ENCODE results near the gene APOL1.
A peak's percentile ranks its signal among the peaks of the same experiment; 100 is the strongest.
"Not testable (repeated sequence)": the region's sequence is repeated elsewhere in the genome, so short reads cannot be mapped to it uniquely, and the experiment has no call there.

Gene APOL1

GRCh38 chr22:36274531-36274930, 21.6 kb downstream of the APOL1 start:
- DNase-seq, result no peak

GRCh38 chr22:36277482-36278291, 24.8 kb downstream of the APOL1 start:
- DNase-seq, result peak; percentile 24 to 44

DNA sequence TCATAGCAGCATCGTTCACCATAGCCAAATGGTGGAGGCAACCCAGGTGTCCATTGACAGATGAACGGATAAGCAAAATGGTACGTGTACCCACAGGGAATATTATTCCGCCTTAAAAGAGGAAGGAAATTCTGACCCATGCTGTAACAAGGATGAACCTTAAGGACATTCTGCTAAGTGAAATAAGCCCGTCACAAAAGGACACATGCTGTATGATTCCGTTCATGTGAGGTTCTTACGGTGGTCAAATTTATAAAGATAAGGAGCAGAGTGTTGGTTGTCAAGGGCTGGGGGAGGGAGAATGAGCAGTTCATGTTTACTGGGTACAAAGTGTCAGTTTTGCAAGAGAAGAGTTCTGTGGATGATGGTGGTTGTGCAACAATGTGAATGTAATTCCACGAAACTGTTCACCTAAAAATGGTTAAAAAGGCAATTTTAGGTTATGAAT, 26.3 kb downstream of the APOL1 start:
- no peak for DNase-seq

DNA sequence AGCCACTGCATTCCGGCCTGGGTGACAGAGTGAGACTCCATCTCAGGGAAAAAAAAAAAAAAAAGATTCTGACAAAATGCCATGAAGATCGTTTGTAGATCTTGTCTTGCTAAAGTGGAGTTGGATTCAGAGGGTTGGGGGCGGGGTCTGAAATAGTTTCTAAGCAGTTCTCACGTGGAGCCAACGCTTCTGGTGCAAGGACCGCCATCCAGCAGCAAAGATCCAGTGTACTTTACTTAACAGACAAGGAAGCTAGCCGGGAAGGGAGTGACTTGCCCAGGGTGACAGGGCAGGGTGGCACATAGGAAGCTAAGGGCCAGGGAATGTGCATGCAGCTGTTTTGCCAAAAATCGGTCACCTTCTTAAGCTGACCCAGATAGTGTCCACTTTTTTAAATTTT, 27.4 kb downstream of the APOL1 start:
- DNase-seq, result no peak

- DNase-seq, result no peak
Measured at GRCh38 chr22:36281781-36282327, 28.9 kb downstream of the APOL1 start.

GRCh38 chr22:36282328-36282831, 29.4 kb downstream of the APOL1 start:
- no peak for DNase-seq

DNA sequence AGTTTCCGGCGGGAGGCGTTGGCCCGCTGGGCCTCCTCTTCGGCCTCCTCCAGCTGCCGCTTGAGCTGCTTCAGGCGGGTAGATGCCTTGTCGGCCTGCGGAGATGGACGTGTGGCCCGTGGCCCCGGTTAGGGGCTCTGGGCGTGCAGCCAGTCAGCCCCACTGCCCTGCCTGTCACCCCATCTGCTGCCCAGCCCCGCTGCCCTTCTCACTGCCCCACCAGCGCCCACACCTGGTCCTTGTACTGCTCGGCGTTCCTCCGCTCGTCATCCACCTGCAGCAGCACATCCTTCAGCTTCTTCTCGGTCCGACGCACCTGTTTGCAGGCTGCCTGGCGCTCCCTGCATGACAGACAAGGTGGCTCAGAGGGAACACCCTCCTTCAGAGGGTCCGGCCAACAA, 31.2 kb downstream of the APOL1 start:
- DNase-seq, result no peak

DNA sequence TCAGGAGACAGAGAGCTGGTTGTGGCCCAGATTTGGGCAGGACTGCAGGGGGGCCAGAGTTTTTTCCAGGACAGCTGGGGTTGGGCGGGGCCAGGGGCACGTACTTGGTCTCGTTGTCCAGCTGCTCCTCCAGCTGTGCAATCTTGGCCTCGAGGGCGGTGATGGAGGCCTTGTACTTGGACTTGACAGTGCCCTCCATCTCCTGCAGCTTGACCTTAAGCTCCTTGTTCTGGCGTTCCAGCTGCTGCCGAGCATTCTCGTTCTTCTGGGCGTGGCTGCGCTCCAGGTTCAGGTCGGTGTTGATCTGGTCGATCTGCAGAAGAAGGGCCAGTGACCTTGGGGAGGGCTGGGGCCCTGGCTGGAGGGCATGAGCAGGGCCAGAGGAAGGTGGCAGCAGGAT, 32.1 kb downstream of the APOL1 start:
- no peak for DNase-seq

GRCh38 chr22:36285545-36285944, 32.6 kb downstream of the APOL1 start:
- DNase-seq, result no peak

GRCh38 chr22:36286096-36286957, 33.4 kb downstream of the APOL1 start:
- DNase-seq, result peak; percentile 69 to 83

DNA sequence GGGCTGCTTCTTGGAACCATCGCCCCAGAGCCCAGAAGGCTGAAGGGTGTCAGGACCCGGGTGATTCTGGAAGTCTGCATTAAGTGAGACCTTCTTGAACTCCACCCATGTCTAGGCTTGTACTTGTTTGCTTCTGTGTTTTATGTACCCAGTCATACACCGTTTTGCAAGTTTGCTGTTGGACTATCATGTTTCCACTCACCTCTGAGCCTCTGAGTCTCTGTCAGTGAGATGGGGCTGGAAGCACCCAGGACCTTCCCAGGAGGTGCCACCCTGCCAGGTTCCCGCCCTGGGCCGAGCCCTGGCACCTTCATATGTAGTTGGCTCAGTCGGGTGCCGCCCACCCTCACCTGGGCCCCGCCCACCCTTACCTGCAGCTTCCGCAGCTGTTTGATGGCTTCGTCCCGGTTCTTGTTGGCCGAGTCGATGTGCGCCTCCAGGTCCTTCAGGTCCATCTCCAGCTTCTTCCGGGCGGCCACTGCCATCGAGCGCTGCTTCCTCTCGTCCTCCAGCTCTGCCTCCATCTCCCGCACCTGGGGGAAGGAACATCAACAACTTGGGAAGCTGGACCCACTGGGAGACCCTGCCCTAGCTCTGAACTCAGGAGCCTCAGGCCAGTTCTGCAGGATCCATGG, 35.1 kb downstream of the APOL1 start:
- no peak for DNase-seq

- no peak for DNase-seq
Measured at GRCh38 chr22:36288571-36289405, 35.9 kb downstream of the APOL1 start.

GRCh38 chr22:36289406-36289870, 36.5 kb downstream of the APOL1 start:
- DNase-seq, result no peak

DNA sequence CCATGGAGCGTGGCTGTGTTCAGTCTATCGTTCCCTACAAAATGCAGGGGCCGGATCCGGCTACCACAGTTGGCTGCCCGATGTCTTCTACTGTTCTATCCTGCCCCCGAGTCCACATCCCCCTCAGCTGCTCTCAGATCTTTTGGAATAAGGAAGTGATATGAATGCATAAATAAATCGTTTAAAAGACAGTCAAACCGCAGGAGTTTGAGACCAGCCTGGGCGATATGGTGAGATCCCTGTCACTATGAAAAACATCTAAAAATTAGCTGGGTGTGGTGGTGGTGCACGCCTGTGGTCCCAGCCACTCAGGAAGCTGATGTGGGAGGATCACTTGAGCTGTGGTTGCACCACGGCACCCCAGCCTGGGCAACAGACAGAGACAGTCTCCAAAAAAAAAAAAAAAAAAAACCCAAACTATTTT, 37.0 kb downstream of the APOL1 start:
- DNase-seq, result not testable (repeated sequence)

- not testable (repeated sequence) for DNase-seq
Measured at GRCh38 chr22:36290391-36291075, 37.6 kb downstream of the APOL1 start.

DNA sequence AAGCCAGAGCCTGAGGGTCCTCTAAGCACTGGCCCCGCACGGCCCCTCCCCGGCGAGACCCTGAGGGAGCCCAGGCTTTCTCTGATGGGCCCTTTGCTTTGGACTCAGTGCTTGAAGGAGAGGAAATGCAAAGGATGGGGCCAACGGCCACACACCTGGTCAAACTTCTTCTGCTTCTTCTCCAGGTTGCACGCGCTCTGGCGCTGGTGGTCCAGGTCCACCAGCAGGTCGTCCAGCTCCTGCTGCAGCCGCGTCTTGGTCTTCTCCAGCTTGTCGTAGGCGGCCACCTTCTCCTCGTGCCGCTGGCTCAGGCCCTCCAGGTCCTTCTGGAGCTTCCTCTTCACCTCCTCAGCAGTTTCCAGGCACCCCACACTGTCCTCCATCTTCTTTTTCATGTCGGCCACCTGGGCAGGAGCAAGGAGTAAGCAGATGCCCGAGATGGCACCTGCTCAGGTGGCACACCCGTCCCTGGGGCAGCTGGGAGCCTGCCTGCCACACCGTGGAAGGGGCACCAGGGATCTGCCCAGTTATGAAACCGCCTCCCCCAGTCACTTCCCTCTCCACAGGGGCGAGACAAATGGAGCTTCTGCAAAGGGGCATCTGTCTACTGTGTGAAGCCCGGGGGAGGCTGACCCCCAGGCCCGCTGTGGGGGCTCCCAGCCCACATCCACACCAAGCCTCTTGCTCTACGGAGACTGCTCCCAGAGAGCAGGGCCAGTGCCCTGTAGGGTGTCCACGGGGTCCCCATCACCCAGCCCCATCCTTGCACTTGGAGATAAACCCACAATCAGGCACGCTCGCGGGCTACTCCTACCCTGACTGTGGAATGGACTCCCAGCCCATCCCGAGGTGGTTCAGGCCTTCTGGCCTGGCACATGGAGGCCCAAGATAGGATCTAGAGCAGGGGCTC, 39.2 kb downstream of the APOL1 start:
- no peak for DNase-seq

DNA sequence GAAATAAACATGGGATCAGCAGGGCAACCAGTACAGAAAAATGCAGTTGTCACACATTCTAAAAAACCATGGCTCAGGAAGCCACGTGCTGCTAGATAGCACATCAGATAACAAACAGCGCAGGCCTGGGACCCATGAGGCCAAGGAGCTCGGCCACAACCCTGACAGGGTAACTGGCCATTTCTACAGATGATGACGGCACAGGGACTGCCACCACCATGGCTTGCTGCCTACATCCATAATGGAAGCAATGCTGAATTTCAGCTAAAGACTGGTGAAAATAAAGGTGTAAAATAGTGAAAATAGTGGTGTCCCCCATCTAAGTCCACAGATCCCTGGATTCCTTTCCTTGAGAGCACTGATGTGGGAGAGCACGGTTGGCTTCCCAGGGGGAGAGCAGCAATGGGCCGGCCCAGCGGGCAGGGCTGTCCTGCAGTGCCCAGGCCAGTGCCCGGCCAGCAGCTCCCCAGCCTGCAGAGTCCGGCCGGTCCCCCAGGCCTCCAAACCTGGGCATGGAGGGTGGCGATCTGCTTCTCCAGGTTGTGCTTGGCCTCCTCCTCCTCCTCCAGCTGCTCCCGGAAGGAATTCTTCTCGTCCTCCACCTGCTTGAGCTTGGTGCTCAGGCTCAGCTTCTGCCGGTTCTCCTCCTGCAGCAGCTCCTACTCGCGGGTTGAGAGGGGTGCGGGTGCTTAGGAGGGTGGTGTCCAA, 40.0 kb downstream of the APOL1 start:
- DNase-seq, result no peak

- no peak for DNase-seq
Measured at GRCh38 chr22:36293606-36294292, 40.8 kb downstream of the APOL1 start.

DNA sequence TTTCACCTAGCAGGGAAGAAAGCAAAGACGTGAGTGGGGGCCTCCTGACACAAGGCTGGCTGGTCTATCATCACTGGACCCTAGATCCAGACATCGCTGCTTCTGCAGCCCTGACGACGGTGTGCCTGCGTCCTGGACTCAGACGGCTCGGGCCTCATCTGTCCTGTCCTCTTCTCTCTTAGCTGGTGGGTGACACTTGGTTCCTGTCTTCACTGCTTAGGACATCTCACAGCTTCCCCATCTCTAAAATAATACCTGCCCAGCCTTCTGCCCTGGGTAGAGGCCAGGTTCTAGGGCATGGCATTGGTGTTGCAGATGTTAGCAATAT, 41.3 kb downstream of the APOL1 start:
- DNase-seq, result no peak

Measured in NCI-H524 (cell line).